H9 (cell line): Measurements from ENCODE around the gene CACNA2D3. TPM values are rescaled to one million over a fixed set of nuclear protein-coding genes. Genes with fewer than 3 reads are reported as not detected.

ENCODE experiments used
- DNase-seq: peaks from one replicate; pipeline ENCODE4 v3.0.0-alpha.2; 2017
- H2AFZ ChIP-seq: one replicate; pipeline ENCODE4 v1.6.1; 2013; ENCODE audit warnings: mild to moderate bottlenecking, low read length, control low read depth, moderate library complexity
- H2AK5ac ChIP-seq: 2 replicates; pipeline ENCODE4 v1.6.1; 2013; ENCODE audit warnings: low read length, control low read depth, mixed read lengths; ENCODE audit not compliant: insufficient read length
- H2BK120ac ChIP-seq: one replicate; pipeline ENCODE4 v1.6.1; 2013; ENCODE audit warnings: low read depth, mild to moderate bottlenecking, low read length, control low read depth, inconsistent platforms; ENCODE audit not compliant: poor library complexity, severe bottlenecking
- H2BK12ac ChIP-seq: 2 replicates; pipeline ENCODE4 v1.6.1; 2013; ENCODE audit warnings: low read length, control low read depth, mixed read lengths, low read depth; ENCODE audit not compliant: insufficient read length
- H2BK15ac ChIP-seq: 2 replicates; pipeline ENCODE4 v1.6.1; 2013; ENCODE audit warnings: low read depth, low read length, control low read depth
- H2BK20ac ChIP-seq: one replicate; pipeline ENCODE4 v1.6.1; 2013; ENCODE audit warnings: low read depth, mild to moderate bottlenecking, low read length, control low read depth, inconsistent platforms; ENCODE audit not compliant: poor library complexity, severe bottlenecking
- H2BK5ac ChIP-seq: 2 replicates; pipeline ENCODE4 v1.6.1; 2013; ENCODE audit warnings: low read length, control low read depth, mixed read lengths; ENCODE audit not compliant: insufficient read length
- H3K14ac ChIP-seq: 2 replicates; pipeline ENCODE4 v1.6.1; 2013; ENCODE audit warnings: low read length, control low read depth; ENCODE audit not compliant: insufficient read depth
- H3K18ac ChIP-seq: 2 replicates; pipeline ENCODE4 v1.6.1; 2013; ENCODE audit warnings: low read depth, mild to moderate bottlenecking, mixed read lengths, low read length, control low read depth; ENCODE audit not compliant: insufficient read length
- H3K23ac ChIP-seq: 2 replicates; pipeline ENCODE4 v1.6.1; 2013; ENCODE audit warnings: low read length, control low read depth, mixed read lengths, low read depth; ENCODE audit not compliant: insufficient read length
- H3K23me2 ChIP-seq: 2 replicates; pipeline ENCODE4 v1.6.1; 2013; ENCODE audit warnings: low read depth, mild to moderate bottlenecking, mixed read lengths, low read length, control low read depth; ENCODE audit not compliant: insufficient read length, poor library complexity, severe bottlenecking
- H3K27ac ChIP-seq: 2 replicates; pipeline ENCODE4 v1.5.1; 2013; ENCODE audit warnings: low read length, control low read depth, mixed read lengths, low read depth; ENCODE audit not compliant: insufficient read length
- H3K27me3 ChIP-seq: 2 replicates; pipeline ENCODE4 v1.6.1; 2013; ENCODE audit warnings: low read length, control low read depth, inconsistent platforms; ENCODE audit not compliant: insufficient read depth
- H3K4ac ChIP-seq: 2 replicates; pipeline ENCODE4 v1.6.1; 2013; ENCODE audit warnings: low read depth, mild to moderate bottlenecking, control low read depth, inconsistent platforms, low read length, moderate library complexity
- H3K4me1 ChIP-seq: 2 replicates; pipeline ENCODE4 v1.6.1; 2013; ENCODE audit warnings: low read length, control low read depth, inconsistent platforms; ENCODE audit not compliant: insufficient read depth
- H3K4me2 ChIP-seq: 2 replicates; pipeline ENCODE4 v1.6.1; 2013; ENCODE audit warnings: low read length, control low read depth, mixed read lengths; ENCODE audit not compliant: insufficient read length, insufficient read depth
- H3K56ac ChIP-seq: 2 replicates; pipeline ENCODE4 v1.6.1; 2013; ENCODE audit warnings: low read depth, mild to moderate bottlenecking, mixed read lengths, low read length, control low read depth; ENCODE audit not compliant: insufficient read length
- H3K79me1 ChIP-seq: 2 replicates; pipeline ENCODE4 v1.6.1; 2013; ENCODE audit warnings: low read depth, mild to moderate bottlenecking, moderate library complexity, low read length, control low read depth, inconsistent platforms; ENCODE audit not compliant: insufficient read depth, poor library complexity, severe bottlenecking
- H3K79me2 ChIP-seq: 2 replicates; pipeline ENCODE4 v1.6.1; 2013; ENCODE audit warnings: low read length, control low read depth, inconsistent platforms; ENCODE audit not compliant: insufficient read depth
- H3K9ac ChIP-seq: 2 replicates; pipeline ENCODE4 v1.6.1; 2013; ENCODE audit warnings: low read length, control low read depth, mixed read lengths; ENCODE audit not compliant: insufficient read length; ENCODE audit errors: extremely low read depth
- H3K9me3 ChIP-seq: one replicate; pipeline ENCODE4 v1.6.1; 2013; ENCODE audit warnings: low read depth, low read length, inconsistent platforms; ENCODE audit not compliant: control insufficient read depth
- H3T11ph ChIP-seq: one replicate; pipeline ENCODE4 v1.6.1; 2013; ENCODE audit warnings: mild to moderate bottlenecking, low read length, control low read depth, inconsistent platforms
- H4K20me1 ChIP-seq: one replicate; pipeline ENCODE4 v1.6.1; 2013; ENCODE audit not compliant: control insufficient read depth, insufficient read length, insufficient read depth
- H4K5ac ChIP-seq: 2 replicates; pipeline ENCODE4 v1.6.1; 2013; ENCODE audit warnings: low read depth, mild to moderate bottlenecking, mixed read lengths, low read length, control low read depth; ENCODE audit not compliant: insufficient read length
- H4K8ac ChIP-seq: replicated peaks from 2 replicates; pipeline ENCODE4 v1.6.1; 2013; ENCODE audit warnings: low read length, control low read depth, mixed read lengths, low read depth; ENCODE audit not compliant: insufficient read length
- H4K91ac ChIP-seq: 2 replicates; pipeline ENCODE4 v1.6.1; 2013; ENCODE audit warnings: low read depth, mild to moderate bottlenecking, moderate library complexity, mixed read lengths, low read length, control low read depth; ENCODE audit not compliant: insufficient read length
- H3K27ac Mint-ChIP-seq, 3 experiments: 2 replicates in 2 of 3; 3 replicates in 1 of 3; pipeline ENCODE4 v1.8.0; 2020 to 2021; ENCODE audit warnings: mixed read lengths in 3 of 3, mild to moderate bottlenecking in 1 of 3, moderate library complexity in 1 of 3
- H3K27me3 Mint-ChIP-seq: 2 replicates; pipeline ENCODE4 v1.8.0; 2021; ENCODE audit warnings: low read depth, mild to moderate bottlenecking, moderate library complexity, mixed read lengths
- H3K36me3 Mint-ChIP-seq, 3 experiments: 2 replicates in 2 of 3; 3 replicates in 1 of 3; pipeline ENCODE4 v1.8.0; 2020 to 2021; ENCODE audit warnings: low read depth in 3 of 3, mixed read lengths in 3 of 3; ENCODE audit not compliant: insufficient read depth in 1 of 3
- H3K4me1 Mint-ChIP-seq, 2 experiments: 2 replicates each; pipeline ENCODE4 v1.8.0; 2020; ENCODE audit warnings: mixed read lengths in 2 of 2
- H3K4me3 Mint-ChIP-seq, 2 experiments: 2 replicates in 1 of 2; 3 replicates in 1 of 2; pipeline ENCODE4 v1.8.0; 2020 to 2021; ENCODE audit warnings: mild to moderate bottlenecking in 2 of 2, mixed read lengths in 2 of 2, moderate library complexity in 1 of 2
- H3K9me3 Mint-ChIP-seq, 2 experiments: 2 replicates in 1 of 2; 3 replicates in 1 of 2; pipeline ENCODE4 v1.8.0; 2020; ENCODE audit warnings: mild to moderate bottlenecking in 2 of 2, mixed read lengths in 2 of 2, moderate library complexity in 1 of 2
- WGBS: extraction: QIAGEN DNeasy Blood & Tissue Kit; methylation state at CpG from one replicate; pipeline ENCODE4 v1.1.7; 2013; ENCODE audit warnings: missing lambda C conversion rate, low lambda C conversion rate, mixed read lengths; ENCODE audit not compliant: insufficient read length; ENCODE audit errors: extremely low coverage; 5-methylcytosine and 5-hydroxymethylcytosine counted together
- total RNA-seq: library from RNA; stranded (reverse); gene quantifications from 2 replicates; pipeline ENCODE4 v1.2.1, GENCODE V29; 2021
- TF ChIP-seq, protein P1 (sequence below): fragments of 200-600 bp; sonication (generic); conservative IDR thresholded peaks from 3 replicates; pipeline ENCODE4 v1.8.0; 2021; ENCODE audit warnings: antibody characterized with exemption, mild to moderate bottlenecking

CACNA2D3 gene
- total RNA-seq, 1 experiment from 2014 or later: 3.2 TPM

DNA sequence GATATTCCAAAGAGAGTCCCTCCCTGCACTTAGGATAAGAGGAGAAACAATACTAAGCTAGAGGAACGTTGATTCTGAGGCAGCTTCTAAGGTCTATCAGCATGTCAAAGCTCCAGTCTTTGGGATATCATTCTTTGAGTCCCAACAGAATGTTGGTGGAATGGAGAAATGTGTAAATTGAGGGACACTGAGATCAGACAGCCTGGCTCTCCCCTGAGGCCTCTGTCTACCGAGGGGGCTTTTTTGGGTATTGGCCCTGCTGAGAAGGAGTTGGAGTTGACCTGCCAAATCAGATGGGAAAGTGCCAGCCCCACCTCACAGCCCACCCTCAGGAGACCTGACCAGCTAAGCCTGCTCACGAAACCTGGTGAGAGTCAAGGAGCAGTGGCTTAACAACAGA is 833.1 kb downstream of the CACNA2D3 start:
- no CpG with 5 or more reads among the region's 3 CpGs for WGBS
- no peak overlapping the region for H4K8ac ChIP-seq
- H3T11ph ChIP-seq: no peak overlapping the region
- H3K4me3 Mint-ChIP-seq: no peak overlapping the region
- no peak overlapping the region for H4K5ac ChIP-seq
- H3K9ac ChIP-seq: no peak overlapping the region
- no peak overlapping the region for H2BK12ac ChIP-seq
- no peaks in the 10 kb centered on the region for H3K9me3 ChIP-seq
- H3K18ac ChIP-seq: no peak overlapping the region
- TF ChIP-seq, protein P1, sequence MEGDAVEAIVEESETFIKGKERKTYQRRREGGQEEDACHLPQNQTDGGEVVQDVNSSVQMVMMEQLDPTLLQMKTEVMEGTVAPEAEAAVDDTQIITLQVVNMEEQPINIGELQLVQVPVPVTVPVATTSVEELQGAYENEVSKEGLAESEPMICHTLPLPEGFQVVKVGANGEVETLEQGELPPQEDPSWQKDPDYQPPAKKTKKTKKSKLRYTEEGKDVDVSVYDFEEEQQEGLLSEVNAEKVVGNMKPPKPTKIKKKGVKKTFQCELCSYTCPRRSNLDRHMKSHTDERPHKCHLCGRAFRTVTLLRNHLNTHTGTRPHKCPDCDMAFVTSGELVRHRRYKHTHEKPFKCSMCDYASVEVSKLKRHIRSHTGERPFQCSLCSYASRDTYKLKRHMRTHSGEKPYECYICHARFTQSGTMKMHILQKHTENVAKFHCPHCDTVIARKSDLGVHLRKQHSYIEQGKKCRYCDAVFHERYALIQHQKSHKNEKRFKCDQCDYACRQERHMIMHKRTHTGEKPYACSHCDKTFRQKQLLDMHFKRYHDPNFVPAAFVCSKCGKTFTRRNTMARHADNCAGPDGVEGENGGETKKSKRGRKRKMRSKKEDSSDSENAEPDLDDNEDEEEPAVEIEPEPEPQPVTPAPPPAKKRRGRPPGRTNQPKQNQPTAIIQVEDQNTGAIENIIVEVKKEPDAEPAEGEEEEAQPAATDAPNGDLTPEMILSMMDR: no peak
- no peaks in the 10 kb centered on the region for H3K27me3 ChIP-seq
- H3K9me3 Mint-ChIP-seq: no peaks in the 10 kb centered on the region
- H3K4me2 ChIP-seq: no peak overlapping the region
- H3K4me1 Mint-ChIP-seq: peaks cover 42 to 43% of the 10 kb centered on the region in 2 experiments
- 0 out of 7 replicates have a peak, but pooled peaks cover 0 to 2% (median 0%) of the 10 kb centered on the region in 3 experiments for H3K36me3 Mint-ChIP-seq
- no peak overlapping the region for H2BK120ac ChIP-seq
- H3K27me3 Mint-ChIP-seq: no peaks in the 10 kb centered on the region
- H3K4me1 ChIP-seq: peaks cover 11% of the 10 kb centered on the region
- H2BK5ac ChIP-seq: no peak overlapping the region
- no peak overlapping the region for H3K27ac ChIP-seq
- H3K56ac ChIP-seq: no peak overlapping the region
- H2BK20ac ChIP-seq: no peak overlapping the region
- H3K23ac ChIP-seq: no peak overlapping the region
- H4K91ac ChIP-seq: no peak overlapping the region
- no peak for DNase-seq
- no peaks in the 10 kb centered on the region for H4K20me1 ChIP-seq
- no peak overlapping the region for H2BK15ac ChIP-seq
- H3K79me2 ChIP-seq: no peaks in the 10 kb centered on the region
- no peak overlapping the region for H2AK5ac ChIP-seq
- H3K79me1 ChIP-seq: no peaks in the 10 kb centered on the region
- H2AFZ ChIP-seq: no peak overlapping the region
- H3K4ac ChIP-seq: no peak overlapping the region
- no peak overlapping the region for H3K14ac ChIP-seq
- no peak overlapping the region; a peak in 1 of 7 replicates for H3K27ac Mint-ChIP-seq
- H3K23me2 ChIP-seq: no peaks in the 10 kb centered on the region
